Pulmonary artery endothelial cell (primary cell): ENCODE measurements around the gene PTPRN2. TPM values are rescaled to one million over a fixed set of nuclear protein-coding genes. Genes with fewer than 3 reads are reported as not detected.
"Not testable (repeated sequence)": the region's sequence is repeated elsewhere in the genome, so short reads cannot be mapped to it uniquely, and the experiment has no call there.

Source experiments
- DNase-seq: peaks from one replicate; pipeline ENCODE4 v3.0.0-alpha.2; 2011; ENCODE audit warnings: low read depth, low spot score
- total RNA-seq: library from RNA; depleted of rRNA; stranded (reverse); fragments of >200 nt; gene quantifications from 2 replicates; pipeline ENCODE4 v1.2.3, GENCODE V29; 2014

The PTPRN2 gene
- total RNA-seq, 1 donor from 2014 or later = 0.53 TPM

GRCh38 chr7:157940497-157940896, 647.1 kb downstream of the PTPRN2 start:
- DNase-seq = no peak

- DNase-seq = no peak
Observed at GRCh38 chr7:157938211-157938610, 649.4 kb downstream of the PTPRN2 start.

GRCh38 chr7:157937406-157937805, 650.2 kb downstream of the PTPRN2 start:
- no peak for DNase-seq

- DNase-seq = no peak
Observed at GRCh38 chr7:157936976-157937375, 650.6 kb downstream of the PTPRN2 start.

- DNase-seq = not testable (repeated sequence)
Observed at GRCh38 chr7:157935721-157936120, 651.9 kb downstream of the PTPRN2 start.

GRCh38 chr7:157933219-157934155, 654.1 kb downstream of the PTPRN2 start:
- DNase-seq = not testable (repeated sequence)

- no peak for DNase-seq
Observed at GRCh38 chr7:157932498-157933218, 655.0 kb downstream of the PTPRN2 start.

- DNase-seq = no peak
Observed at GRCh38 chr7:157930926-157931466, 656.6 kb downstream of the PTPRN2 start.

- DNase-seq = no peak
Observed at GRCh38 chr7:157930441-157930840, 657.2 kb downstream of the PTPRN2 start.

GRCh38 chr7:157929671-157930070, 658.0 kb downstream of the PTPRN2 start:
- no peak for DNase-seq

- no peak for DNase-seq
Observed at GRCh38 chr7:157928808-157929425, 658.7 kb downstream of the PTPRN2 start.

- no peak for DNase-seq
Observed at GRCh38 chr7:157928171-157928794, 659.3 kb downstream of the PTPRN2 start.

GRCh38 chr7:157927313-157927925, 660.2 kb downstream of the PTPRN2 start:
- no peak for DNase-seq

GRCh38 chr7:157926521-157927150, 661.0 kb downstream of the PTPRN2 start:
- no peak for DNase-seq

- no peak for DNase-seq
Observed at GRCh38 chr7:157926107-157926506, 661.5 kb downstream of the PTPRN2 start.

- DNase-seq = no peak
Observed at GRCh38 chr7:157925383-157925875, 662.2 kb downstream of the PTPRN2 start.

- no peak for DNase-seq
Observed at GRCh38 chr7:157923903-157924630, 663.6 kb downstream of the PTPRN2 start.

GRCh38 chr7:157922576-157922975, 665.0 kb downstream of the PTPRN2 start:
- no peak for DNase-seq

GRCh38 chr7:157918326-157919080, 669.1 kb downstream of the PTPRN2 start:
- no peak for DNase-seq
